ENCODE measurements around the gene AQP12B. TPM values are rescaled to one million over a fixed set of nuclear protein-coding genes. Genes with fewer than 3 reads are reported as not detected.
"Not testable (repeated sequence)": the region's sequence is repeated elsewhere in the genome, so short reads cannot be mapped to it uniquely, and the experiment has no call there.

Gene AQP12B
- total RNA-seq, 6 experiments from 2014 or later, result not detected

GRCh38 chr2:240692583-240693561 lies 10.2 kb upstream of the AQP12B start:
- H3K27ac Mint-ChIP-seq; H3K4me1 Mint-ChIP-seq (ENCODE audit: low read depth); DNase-seq; H3K4me3 Mint-ChIP-seq; H3K27me3 Mint-ChIP-seq (ENCODE audit: insufficient read depth); H3K36me3 Mint-ChIP-seq (ENCODE audit: low read depth); H3K9me3 Mint-ChIP-seq: not testable (repeated sequence)

- not testable (repeated sequence) for H3K9me3 Mint-ChIP-seq; H3K27me3 Mint-ChIP-seq (ENCODE audit: insufficient read depth); H3K4me1 Mint-ChIP-seq (ENCODE audit: low read depth); H3K27ac Mint-ChIP-seq; DNase-seq; H3K36me3 Mint-ChIP-seq (ENCODE audit: low read depth); H3K4me3 Mint-ChIP-seq
These were observed 9.1 kb upstream of the AQP12B start, which contains the start of gene AQP12A for GRCh38 chr2:240691631-240692420. TSS of gene AQP12A (plus strand) at chr2:240691866. CDS start at chr2:240691914, 48 bp downstream.

- H3K27ac Mint-ChIP-seq; H3K9me3 Mint-ChIP-seq; H3K4me1 Mint-ChIP-seq (ENCODE audit: low read depth); H3K27me3 Mint-ChIP-seq (ENCODE audit: insufficient read depth); H3K36me3 Mint-ChIP-seq (ENCODE audit: low read depth); DNase-seq; H3K4me3 Mint-ChIP-seq: not testable (repeated sequence)
These were observed 8.4 kb upstream of the AQP12B start for GRCh38 chr2:240691075-240691427.

- H3K27me3 Mint-ChIP-seq (ENCODE audit: insufficient read depth), result peaks cover 12% of the 10 kb centered on the region
- not testable (repeated sequence) for H3K27ac Mint-ChIP-seq; H3K36me3 Mint-ChIP-seq (ENCODE audit: low read depth); H3K9me3 Mint-ChIP-seq; H3K4me3 Mint-ChIP-seq; H3K4me1 Mint-ChIP-seq (ENCODE audit: low read depth); DNase-seq
These were observed 7.9 kb upstream of the AQP12B start for GRCh38 chr2:240690421-240691074.

GRCh38 chr2:240689975-240690374 lies 7.3 kb upstream of the AQP12B start:
- DNase-seq, result no peak
- Mint-ChIP-seq H3K9me3 (no peaks in the 10 kb centered on the region), H3K27me3 (ENCODE audit: insufficient read depth) (peaks cover 14% of the 10 kb centered on the region), H3K36me3 (ENCODE audit: low read depth) (no peaks in the 10 kb centered on the region), H3K4me3 (no peak overlapping the region), H3K27ac (no peak overlapping the region), H3K4me1 (ENCODE audit: low read depth) (no peaks in the 10 kb centered on the region)
- no peak for TF ChIP-seq CTCF (IDR thresholded peaks at IDR 0.05)

- H3K9me3 Mint-ChIP-seq, result no peaks in the 10 kb centered on the region
- H3K27ac Mint-ChIP-seq, result no peak overlapping the region
- no peak for DNase-seq
- H3K4me3 Mint-ChIP-seq, result no peak overlapping the region
- H3K4me1 Mint-ChIP-seq (ENCODE audit: low read depth), result no peaks in the 10 kb centered on the region
- TF ChIP-seq CTCF (IDR thresholded peaks at IDR 0.05), result no peak
- H3K27me3 Mint-ChIP-seq (ENCODE audit: insufficient read depth), result peaks cover 19% of the 10 kb centered on the region
- H3K36me3 Mint-ChIP-seq (ENCODE audit: low read depth), result no peaks in the 10 kb centered on the region
These were observed 5.9 kb upstream of the AQP12B start for GRCh38 chr2:240688553-240688919.

- H3K4me1 Mint-ChIP-seq (ENCODE audit: low read depth), result no peaks in the 10 kb centered on the region
- TF ChIP-seq CTCF (IDR thresholded peaks at IDR 0.05), result no peak
- peaks cover 19% of the 10 kb centered on the region for H3K27me3 Mint-ChIP-seq (ENCODE audit: insufficient read depth)
- no peak overlapping the region for H3K4me3 Mint-ChIP-seq
- no peak for DNase-seq
- no peaks in the 10 kb centered on the region for H3K36me3 Mint-ChIP-seq (ENCODE audit: low read depth)
- H3K27ac Mint-ChIP-seq, result no peak overlapping the region
- no peaks in the 10 kb centered on the region for H3K9me3 Mint-ChIP-seq
These were observed 5.3 kb upstream of the AQP12B start for GRCh38 chr2:240687741-240688552.
